Measurements from ENCODE around the gene NIP7.

The NIP7 gene

GRCh38 chr16:69302301-69302700 lies 37.3 kb upstream of the NIP7 start:
- no peak overlapping the region for H3K27ac ChIP-seq
- TF ChIP-seq, protein P1, sequence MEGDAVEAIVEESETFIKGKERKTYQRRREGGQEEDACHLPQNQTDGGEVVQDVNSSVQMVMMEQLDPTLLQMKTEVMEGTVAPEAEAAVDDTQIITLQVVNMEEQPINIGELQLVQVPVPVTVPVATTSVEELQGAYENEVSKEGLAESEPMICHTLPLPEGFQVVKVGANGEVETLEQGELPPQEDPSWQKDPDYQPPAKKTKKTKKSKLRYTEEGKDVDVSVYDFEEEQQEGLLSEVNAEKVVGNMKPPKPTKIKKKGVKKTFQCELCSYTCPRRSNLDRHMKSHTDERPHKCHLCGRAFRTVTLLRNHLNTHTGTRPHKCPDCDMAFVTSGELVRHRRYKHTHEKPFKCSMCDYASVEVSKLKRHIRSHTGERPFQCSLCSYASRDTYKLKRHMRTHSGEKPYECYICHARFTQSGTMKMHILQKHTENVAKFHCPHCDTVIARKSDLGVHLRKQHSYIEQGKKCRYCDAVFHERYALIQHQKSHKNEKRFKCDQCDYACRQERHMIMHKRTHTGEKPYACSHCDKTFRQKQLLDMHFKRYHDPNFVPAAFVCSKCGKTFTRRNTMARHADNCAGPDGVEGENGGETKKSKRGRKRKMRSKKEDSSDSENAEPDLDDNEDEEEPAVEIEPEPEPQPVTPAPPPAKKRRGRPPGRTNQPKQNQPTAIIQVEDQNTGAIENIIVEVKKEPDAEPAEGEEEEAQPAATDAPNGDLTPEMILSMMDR (IDR thresholded peaks at IDR 0.05), result no peak
- TF ChIP-seq ZFX (IDR thresholded peaks at IDR 0.05; ENCODE audit: borderline replicate concordance), result no peak

DNA sequence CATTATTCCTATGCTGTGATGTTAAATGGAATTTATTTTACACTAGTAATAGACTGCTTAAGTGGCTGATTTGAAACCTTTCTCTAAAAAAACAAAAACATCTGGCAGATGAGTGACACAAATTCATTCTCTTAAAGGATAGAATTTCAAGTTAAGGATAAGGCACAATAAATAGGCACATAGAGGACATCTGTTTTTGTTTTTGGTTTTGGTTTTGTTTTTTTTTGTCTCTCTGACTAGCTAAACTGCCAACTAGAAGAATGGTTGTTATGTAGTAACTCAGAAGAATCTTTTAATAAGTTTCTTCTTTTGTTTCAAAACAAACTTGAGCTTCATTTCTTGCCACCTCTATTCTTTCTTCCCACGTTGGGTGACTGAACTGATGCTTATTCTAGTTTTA lies 33.5 kb upstream of the NIP7 start:
- no peak for TF ChIP-seq ZFX (IDR thresholded peaks at IDR 0.05; ENCODE audit: borderline replicate concordance)
- TF ChIP-seq, protein P1 (IDR thresholded peaks at IDR 0.05), result no peak
- H3K27ac ChIP-seq, result no peak overlapping the region

GRCh38 chr16:69307091-69307490 lies 32.5 kb upstream of the NIP7 start:
- TF ChIP-seq, protein P1 (IDR thresholded peaks at IDR 0.05), result no peak
- no peak for TF ChIP-seq ZFX (IDR thresholded peaks at IDR 0.05; ENCODE audit: borderline replicate concordance)
- H3K27ac ChIP-seq, result no peak overlapping the region

DNA sequence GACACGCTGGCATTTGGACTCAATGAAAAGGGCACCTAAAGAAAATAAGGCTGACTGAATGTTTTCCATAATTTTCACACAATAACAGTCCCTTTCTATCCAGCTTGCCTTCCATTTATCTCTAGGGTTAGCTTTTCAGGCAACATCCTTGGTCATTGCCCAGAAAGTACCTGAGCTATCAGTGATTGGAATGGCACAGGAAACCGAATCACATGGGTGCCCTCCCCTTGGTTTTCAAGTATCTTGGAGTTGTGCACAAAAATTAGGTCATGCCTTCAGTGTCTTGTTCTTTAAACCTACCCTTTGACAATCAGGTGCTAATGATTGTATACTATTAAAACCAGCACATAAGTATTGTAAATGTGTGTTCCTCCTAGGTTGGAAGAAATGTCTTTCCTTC lies 31.7 kb upstream of the NIP7 start:
- TF ChIP-seq ZFX (IDR thresholded peaks at IDR 0.05; ENCODE audit: borderline replicate concordance), result no peak
- TF ChIP-seq, protein P1 (IDR thresholded peaks at IDR 0.05), result no peak
- no peak overlapping the region for H3K27ac ChIP-seq

DNA sequence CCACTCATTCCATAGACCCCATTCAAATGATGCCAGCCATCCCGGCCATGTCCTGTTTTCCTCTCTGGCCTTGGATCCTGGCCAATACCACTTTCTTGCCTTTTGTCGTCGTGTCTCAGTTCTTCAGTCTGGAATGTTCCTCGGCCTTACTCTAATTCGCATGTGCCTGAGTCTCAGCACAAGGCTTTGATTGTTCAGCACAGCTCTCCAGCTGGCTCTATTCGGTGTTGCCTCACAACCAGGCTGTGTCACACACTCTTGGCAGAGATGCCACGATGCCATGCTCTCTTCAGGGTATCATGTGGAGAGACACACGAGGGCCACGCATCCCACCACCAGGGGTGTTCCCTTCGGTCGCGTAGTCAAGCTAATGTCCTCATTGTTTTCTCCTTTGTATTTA lies 30.3 kb upstream of the NIP7 start:
- H3K27ac ChIP-seq, result no peak overlapping the region
- no peak for TF ChIP-seq ZFX (IDR thresholded peaks at IDR 0.05; ENCODE audit: borderline replicate concordance)
- TF ChIP-seq, protein P1 (IDR thresholded peaks at IDR 0.05), result no peak

GRCh38 chr16:69310653-69311532 lies 28.7 kb upstream of the NIP7 start, which contains the start of gene VPS4A:
Gene VPS4A, plus strand, starts transcription at chr16:69311350. Its CDS starts 162 bp downstream, at chr16:69311512.
- peak within 1 kb of the TSS; percentile 81 for H3K27ac ChIP-seq
- no peak for TF ChIP-seq ZFX (IDR thresholded peaks at IDR 0.05; ENCODE audit: borderline replicate concordance)
- TF ChIP-seq, protein P1 (IDR thresholded peaks at IDR 0.05), result peak; percentile 93

All from 22Rv1 (cell line).